ENCODE data around the gene AFF1. TPM values are rescaled to one million over a fixed set of nuclear protein-coding genes. Genes with fewer than 3 reads are reported as not detected.

The AFF1 gene
- total RNA-seq, 1 donor from 2014 or later = 121 TPM

- ATAC-seq = no peak
- DNase-seq (ENCODE audit: low spot score) = no peak
- intact Hi-C loops (cut with DNase I) = no loop called here
These were observed 177.3 kb downstream of the AFF1 start for GRCh38 chr4:87112063-87112462.

GRCh38 chr4:87114245-87115062 lies 179.6 kb downstream of the AFF1 start:
- ATAC-seq (no peak), DNase-seq (ENCODE audit: low spot score) (no peak)
- intact Hi-C loops (cut with DNase I) = no loop called here

- DNase-seq (ENCODE audit: low spot score) (no peak), ATAC-seq (no peak)
- intact Hi-C loops (cut with DNase I) = no loop called here
These were observed 181.4 kb downstream of the AFF1 start for GRCh38 chr4:87116231-87116630.

GRCh38 chr4:87117051-87117731 lies 182.4 kb downstream of the AFF1 start:
- intact Hi-C loops (cut with DNase I) = no loop called here
- no peak for ATAC-seq
- DNase-seq (ENCODE audit: low spot score) = no peak

- DNase-seq (ENCODE audit: low spot score) (no peak), ATAC-seq (no peak)
- intact Hi-C loops (cut with DNase I) = no loop called here
These were observed 182.9 kb downstream of the AFF1 start for GRCh38 chr4:87117732-87118075.

GRCh38 chr4:87118421-87118820 lies 183.6 kb downstream of the AFF1 start:
- intact Hi-C loops (cut with DNase I) = no loop called here
- DNase-seq (ENCODE audit: low spot score) (no peak), ATAC-seq (no peak)

- intact Hi-C loops (cut with DNase I) = no loop called here
- no peak for DNase-seq (ENCODE audit: low spot score)
- ATAC-seq = no peak
These were observed 184.0 kb downstream of the AFF1 start for GRCh38 chr4:87118826-87119225.

- intact Hi-C loops (cut with DNase I) = no loop called here
- DNase-seq (ENCODE audit: low spot score) = no peak
- ATAC-seq = no peak
These were observed 185.2 kb downstream of the AFF1 start for GRCh38 chr4:87120010-87120409.

- DNase-seq (ENCODE audit: low spot score) (peak; percentile 71), ATAC-seq (peak; percentile 88)
- intact Hi-C loops (cut with DNase I) = no loop called here
These were observed 185.8 kb downstream of the AFF1 start for GRCh38 chr4:87120411-87121162.

GRCh38 chr4:87121341-87122065 lies 186.7 kb downstream of the AFF1 start:
- intact Hi-C loops (cut with DNase I) = no loop called here
- no peak for DNase-seq (ENCODE audit: low spot score)
- peak; percentile 8 for ATAC-seq

GRCh38 chr4:87122252-87122651 lies 187.4 kb downstream of the AFF1 start:
- no peak for DNase-seq (ENCODE audit: low spot score)

GRCh38 chr4:87126056-87126455 lies 191.2 kb downstream of the AFF1 start:
- DNase-seq (ENCODE audit: low spot score) = no peak
- intact Hi-C loops (cut with DNase I) = loop anchor here (5.0 kb wide), 1 partner anchor 561 kb away; no protein-coding TSS in a partner anchor
- ATAC-seq = no peak

More at GRCh38 chr4:87122252-87122651, 187.4 kb downstream of the AFF1 start:
- intact Hi-C loops (cut with DNase I) = no loop called here
- no peak for ATAC-seq

GRCh38 chr4:87128006-87128705 lies 193.3 kb downstream of the AFF1 start:
- intact Hi-C loops (cut with DNase I) = loop anchor here (5.0 kb wide), 1 partner anchor 559 kb away; no protein-coding TSS in a partner anchor
- ATAC-seq (no peak), DNase-seq (ENCODE audit: low spot score) (no peak)

- no peak for DNase-seq (ENCODE audit: low spot score)
- ATAC-seq = no peak
- intact Hi-C loops (cut with DNase I) = loop anchor here (5.0 kb wide), 1 partner anchor 558 kb away; no protein-coding TSS in a partner anchor
These were observed 194.9 kb downstream of the AFF1 start for GRCh38 chr4:87129681-87130080.

- intact Hi-C loops (cut with DNase I) = no loop called here
- DNase-seq (ENCODE audit: low spot score) (no peak), ATAC-seq (no peak)
These were observed 196.3 kb downstream of the AFF1 start for GRCh38 chr4:87130985-87131703.

GRCh38 chr4:87132035-87132434 lies 197.2 kb downstream of the AFF1 start:
- ATAC-seq = no peak
- intact Hi-C loops (cut with DNase I) = no loop called here
- no peak for DNase-seq (ENCODE audit: low spot score)

GRCh38 chr4:87133183-87133582 lies 198.4 kb downstream of the AFF1 start:
- DNase-seq (ENCODE audit: low spot score) = no peak
- intact Hi-C loops (cut with DNase I) = no loop called here
- no peak for ATAC-seq

- intact Hi-C loops (cut with DNase I) = no loop called here
- DNase-seq (ENCODE audit: low spot score) (no peak), ATAC-seq (no peak)
These were observed 199.3 kb downstream of the AFF1 start for GRCh38 chr4:87134122-87134521.
